Vagina (tissue), 2 donors: ENCODE data around the gene ANKRD44.
"Not testable (repeated sequence)": the region's sequence is repeated elsewhere in the genome, so short reads cannot be mapped to it uniquely, and the experiment has no call there.

Experiments used
- POLR2A ChIP-seq, 2 donors: fragments of 450-650 bp; IDR thresholded peaks; one replicate each; pipeline ENCODE4 v1.6.1; 2017; ENCODE audit warnings: antibody characterized with exemption in 2 of 2, mild to moderate bottlenecking in 2 of 2, moderate library complexity in 2 of 2
- TF ChIP-seq, protein P1 (sequence below), 3 experiments: fragments of 450-650 bp in 2 of 3; fragments of 200-600 bp in 1 of 3; sonication (generic) in 1 of 3; IDR thresholded peaks; one replicate each; pipeline ENCODE4 v1.5.1; 2017 to 2019; ENCODE audit warnings: antibody characterized with exemption in 3 of 3, mild to moderate bottlenecking in 2 of 3, moderate library complexity in 2 of 3

DNA sequence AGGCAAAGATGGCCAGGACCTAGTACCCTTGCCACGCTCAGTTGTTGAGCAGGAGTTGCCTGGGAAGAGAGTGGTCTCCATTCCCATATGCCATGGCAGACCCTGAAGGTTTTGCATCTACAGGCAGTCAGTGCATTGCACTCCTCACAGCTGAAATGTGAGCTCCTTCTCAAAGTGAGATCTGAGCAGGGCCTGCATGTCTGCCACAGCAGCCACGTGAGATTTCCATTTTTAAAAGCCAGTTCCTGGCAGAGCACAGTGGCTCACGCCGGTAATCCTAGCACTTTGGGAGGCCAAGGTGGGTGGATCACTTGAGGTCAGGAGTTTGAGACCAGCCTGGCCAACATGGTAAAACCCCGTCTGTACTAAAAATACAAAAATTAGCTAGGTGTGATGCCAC, 33.4 kb upstream of the ANKRD44 start:
- TF ChIP-seq, protein P1, sequence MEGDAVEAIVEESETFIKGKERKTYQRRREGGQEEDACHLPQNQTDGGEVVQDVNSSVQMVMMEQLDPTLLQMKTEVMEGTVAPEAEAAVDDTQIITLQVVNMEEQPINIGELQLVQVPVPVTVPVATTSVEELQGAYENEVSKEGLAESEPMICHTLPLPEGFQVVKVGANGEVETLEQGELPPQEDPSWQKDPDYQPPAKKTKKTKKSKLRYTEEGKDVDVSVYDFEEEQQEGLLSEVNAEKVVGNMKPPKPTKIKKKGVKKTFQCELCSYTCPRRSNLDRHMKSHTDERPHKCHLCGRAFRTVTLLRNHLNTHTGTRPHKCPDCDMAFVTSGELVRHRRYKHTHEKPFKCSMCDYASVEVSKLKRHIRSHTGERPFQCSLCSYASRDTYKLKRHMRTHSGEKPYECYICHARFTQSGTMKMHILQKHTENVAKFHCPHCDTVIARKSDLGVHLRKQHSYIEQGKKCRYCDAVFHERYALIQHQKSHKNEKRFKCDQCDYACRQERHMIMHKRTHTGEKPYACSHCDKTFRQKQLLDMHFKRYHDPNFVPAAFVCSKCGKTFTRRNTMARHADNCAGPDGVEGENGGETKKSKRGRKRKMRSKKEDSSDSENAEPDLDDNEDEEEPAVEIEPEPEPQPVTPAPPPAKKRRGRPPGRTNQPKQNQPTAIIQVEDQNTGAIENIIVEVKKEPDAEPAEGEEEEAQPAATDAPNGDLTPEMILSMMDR (IDR thresholded peaks at IDR 0.05): not testable (repeated sequence)
- not testable (repeated sequence) for TF ChIP-seq POLR2A (IDR thresholded peaks at IDR 0.05)
